OCI-LY3 (cell line): ENCODE results near the gene TET2.

Experiments
- CTCF ChIP-seq: fragments of 200-600, 300-600 bp; sonication (generic); IDR thresholded peaks from 2 replicates; pipeline ENCODE4 v1.5.1; 2014; ENCODE audit warnings: antibody characterized with exemption, low read length, low read depth
- EZH2phosphoT487 ChIP-seq: fragments of 200-600 bp; shearing (Covaris generic); IDR thresholded peaks from 2 replicates; pipeline ENCODE4 v1.6.1; 2018; ENCODE audit warnings: antibody characterized with exemption, mixed run types, low read depth

GRCh38 chr4:105243446-105243845, 96.8 kb downstream of the TET2 start:
- TF ChIP-seq EZH2phosphoT487 = no peak
- TF ChIP-seq CTCF = no peak
